ENCODE measurements around the gene TRIM8.
"Not testable (repeated sequence)": the region's sequence is repeated elsewhere in the genome, so short reads cannot be mapped to it uniquely, and the experiment has no call there.

The TRIM8 gene

GRCh38 chr10:102665904-102666509, 21.7 kb downstream of the TRIM8 start:
- TF ChIP-seq CTCF (IDR thresholded peaks at IDR 0.05; ENCODE audit: insufficient read depth, missing control alignments): no peak
- FAIRE-seq (no peak), DNase-seq (ENCODE audit: insufficient read length, low spot score) (no peak)

- not testable (repeated sequence) for FAIRE-seq
These were observed 23.1 kb downstream of the TRIM8 start for GRCh38 chr10:102667411-102667810.

GRCh38 chr10:102668326-102669107, 24.2 kb downstream of the TRIM8 start:
- TF ChIP-seq CTCF (IDR thresholded peaks at IDR 0.05; ENCODE audit: insufficient read depth, missing control alignments): no peak
- FAIRE-seq: no peak
- no peak for DNase-seq (ENCODE audit: insufficient read length, low spot score)

More at GRCh38 chr10:102667411-102667810, 23.1 kb downstream of the TRIM8 start:
- DNase-seq (ENCODE audit: insufficient read length, low spot score): not testable (repeated sequence)

GRCh38 chr10:102669206-102670064, 25.2 kb downstream of the TRIM8 start:
- FAIRE-seq: no peak

GRCh38 chr10:102670065-102670670, 25.9 kb downstream of the TRIM8 start:
- TF ChIP-seq CTCF (IDR thresholded peaks at IDR 0.05; ENCODE audit: insufficient read depth, missing control alignments): no peak
- no peak for FAIRE-seq
- no peak for DNase-seq (ENCODE audit: insufficient read length, low spot score)

More at GRCh38 chr10:102669206-102670064, 25.2 kb downstream of the TRIM8 start:
- peak; percentile 1 for TF ChIP-seq CTCF (IDR thresholded peaks at IDR 0.05; ENCODE audit: insufficient read depth, missing control alignments)
- no peak for DNase-seq (ENCODE audit: insufficient read length, low spot score)

- no peak for FAIRE-seq
- no peak for TF ChIP-seq CTCF (IDR thresholded peaks at IDR 0.05; ENCODE audit: insufficient read depth, missing control alignments)
- no peak for DNase-seq (ENCODE audit: insufficient read length, low spot score)
These were observed 26.7 kb downstream of the TRIM8 start for GRCh38 chr10:102670871-102671434.
